GM21825 (cell line): ENCODE measurements around the gene FILIP1L.

Experiments
- ATAC-seq: cut with Tn5 transposase; IDR thresholded peaks from one replicate; pipeline ENCODE4 v1.9.1; 2021; ENCODE audit warnings: mild to moderate bottlenecking, moderate library complexity; ENCODE audit not compliant: unreplicated experiment

FILIP1L gene

DNA sequence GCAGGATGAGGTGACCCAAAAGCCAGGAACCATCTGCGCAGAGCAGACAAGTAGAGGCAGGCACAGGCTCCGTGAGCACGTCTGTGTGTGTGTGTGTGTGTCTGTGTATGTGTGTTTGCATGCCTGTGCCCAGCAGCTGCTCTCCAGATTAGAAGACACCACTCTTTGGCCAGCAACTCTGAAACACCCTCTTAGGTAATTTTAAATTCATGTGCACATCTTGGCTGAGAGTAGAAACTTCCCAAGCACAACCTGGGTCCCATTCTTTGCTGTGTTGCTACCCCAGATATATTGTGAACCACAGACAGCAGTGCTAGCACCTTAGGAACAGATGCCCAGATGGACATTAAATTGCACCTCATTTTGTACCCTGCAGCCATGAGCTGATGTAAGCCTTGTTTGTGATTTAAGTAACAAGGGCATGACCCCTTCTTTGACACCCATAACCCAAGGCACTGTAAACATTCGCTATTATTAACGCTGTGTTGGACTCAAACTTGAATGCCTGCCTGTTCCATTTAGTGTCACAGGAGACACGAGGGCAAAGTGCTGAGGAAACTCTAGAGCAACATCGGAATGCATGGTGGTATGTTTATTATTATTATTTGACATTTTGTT is at the start of gene FILIP1L:
Gene FILIP1L, minus strand, starts transcription at position 89 of the 618 bp plus-strand sequence.
- ATAC-seq, result no peak

- ATAC-seq, result no peak
These were observed 49.5 kb upstream of the FILIP1L start for GRCh38 chr3:100163787-100164186.

DNA sequence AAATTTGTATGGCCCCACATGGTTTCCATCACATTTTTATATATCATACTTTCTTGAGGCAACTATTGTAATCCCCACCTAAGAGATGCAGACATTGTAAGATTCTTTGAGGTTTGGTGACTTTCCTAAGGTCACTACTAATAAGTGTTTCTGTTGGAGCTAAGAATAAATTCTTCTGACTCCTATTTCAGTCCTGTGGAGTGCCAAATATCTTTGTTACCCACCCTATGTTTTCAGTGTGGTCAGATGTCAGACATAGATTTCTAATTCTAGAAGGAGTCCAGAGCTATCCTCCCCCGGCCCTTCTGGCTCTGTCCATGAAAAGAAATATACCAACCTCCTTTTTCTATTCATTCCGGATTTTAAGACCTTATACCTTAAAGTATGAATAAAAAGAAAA is 46.2 kb upstream of the FILIP1L start:
- no peak for ATAC-seq

DNA sequence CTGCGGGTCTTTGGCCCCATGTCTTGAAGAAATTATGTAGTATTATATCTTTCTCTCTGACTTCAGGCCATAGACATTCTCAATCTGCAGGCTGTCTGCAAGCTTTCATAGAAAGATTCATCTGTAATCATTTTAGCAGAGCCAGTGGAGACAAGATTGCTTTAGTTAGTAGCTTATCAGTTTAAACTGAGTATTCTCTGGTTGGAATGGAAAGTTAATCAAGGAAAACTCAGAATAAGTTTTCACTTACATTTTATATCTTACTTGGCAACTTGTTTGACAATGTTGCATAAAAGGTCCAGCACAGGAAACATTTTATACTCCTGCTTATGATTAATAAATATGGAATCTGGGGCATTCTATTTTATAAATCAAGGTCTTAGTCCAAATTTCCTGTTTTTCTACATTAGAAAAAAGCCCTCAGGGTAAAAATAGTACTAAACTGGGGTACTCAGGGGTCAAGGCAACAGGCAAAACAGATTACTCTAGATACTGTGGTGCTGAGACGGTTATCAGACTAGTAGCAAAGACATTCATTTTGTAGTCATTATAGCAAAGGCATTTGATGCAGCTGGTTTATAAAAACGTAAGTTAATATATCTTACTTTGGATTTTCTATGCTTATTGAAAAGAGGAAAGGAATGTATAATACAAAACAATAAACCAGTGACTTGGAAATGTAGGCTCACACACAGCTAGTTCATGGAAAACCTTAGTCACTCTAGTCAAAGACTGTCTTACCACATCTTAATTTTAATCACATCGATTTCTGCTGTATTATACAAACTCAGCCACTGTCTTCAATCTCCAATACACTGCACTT is 45.2 kb upstream of the FILIP1L start:
- no peak for ATAC-seq

DNA sequence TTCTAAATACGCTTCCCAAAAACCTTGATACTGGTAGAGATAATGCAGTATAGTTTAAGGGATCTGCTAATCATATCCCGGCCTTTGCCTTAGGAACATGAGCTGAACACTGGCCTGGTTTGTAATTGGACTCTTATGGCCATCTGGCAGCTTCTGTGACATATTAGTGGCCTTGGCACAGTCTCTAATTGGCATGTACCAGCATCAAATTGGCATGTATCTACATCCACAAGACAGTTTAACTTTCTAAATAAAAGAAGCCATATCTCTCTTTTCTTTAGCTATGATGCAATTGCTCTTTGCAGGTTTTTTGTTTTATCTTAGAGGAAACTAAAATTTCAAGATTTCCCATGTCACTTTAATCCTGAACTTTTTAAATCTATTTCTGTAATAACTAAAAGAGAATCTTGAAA is 44.6 kb upstream of the FILIP1L start:
- no peak for ATAC-seq

- ATAC-seq, result no peak
These were observed 43.4 kb upstream of the FILIP1L start for GRCh38 chr3:100157685-100158084.

- no peak for ATAC-seq
These were observed 41.3 kb upstream of the FILIP1L start for GRCh38 chr3:100155590-100155989.

DNA sequence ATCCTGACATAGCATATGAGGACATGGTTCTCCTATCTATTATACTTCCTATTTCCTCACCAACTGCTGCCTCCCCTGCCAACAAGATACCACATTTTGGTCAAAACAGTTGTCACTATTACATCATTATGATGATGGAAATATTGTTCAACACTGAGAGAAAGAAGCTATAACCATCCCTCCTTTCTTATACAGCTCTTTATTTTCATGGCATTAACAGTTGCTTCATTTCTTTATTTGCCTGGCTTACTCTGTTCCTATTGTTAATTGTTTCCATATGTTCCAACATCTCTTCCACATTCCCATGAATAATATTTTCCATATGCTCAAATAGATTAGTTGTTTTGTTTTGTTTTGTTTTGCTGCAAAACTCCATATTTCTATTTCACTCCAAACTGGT is 40.8 kb upstream of the FILIP1L start:
- ATAC-seq, result no peak

DNA sequence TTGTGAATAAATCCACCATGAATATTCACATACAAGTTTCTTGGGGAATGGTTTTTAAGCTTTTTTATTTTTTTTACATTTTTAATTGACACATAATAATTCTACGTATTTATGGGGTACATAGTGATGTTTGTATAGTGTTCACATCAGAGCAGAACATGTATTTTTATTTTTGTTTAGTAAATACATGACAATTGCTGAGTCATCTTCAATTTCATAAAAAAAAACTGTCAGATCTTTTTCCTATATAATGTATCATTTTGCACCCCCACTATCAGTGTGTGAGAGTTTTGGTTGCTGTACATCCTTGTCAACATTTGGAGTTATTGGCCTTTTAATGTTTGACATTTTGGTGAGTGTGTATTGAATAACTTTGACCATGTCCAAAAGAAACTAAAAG is 39.9 kb upstream of the FILIP1L start:
- no peak for ATAC-seq

GRCh38 chr3:100151024-100151707 is 36.9 kb upstream of the FILIP1L start:
- ATAC-seq, result no peak

- ATAC-seq, result no peak
These were observed 36.2 kb upstream of the FILIP1L start for GRCh38 chr3:100150473-100150872.

GRCh38 chr3:100149713-100150415 is 35.6 kb upstream of the FILIP1L start:
- no peak for ATAC-seq

DNA sequence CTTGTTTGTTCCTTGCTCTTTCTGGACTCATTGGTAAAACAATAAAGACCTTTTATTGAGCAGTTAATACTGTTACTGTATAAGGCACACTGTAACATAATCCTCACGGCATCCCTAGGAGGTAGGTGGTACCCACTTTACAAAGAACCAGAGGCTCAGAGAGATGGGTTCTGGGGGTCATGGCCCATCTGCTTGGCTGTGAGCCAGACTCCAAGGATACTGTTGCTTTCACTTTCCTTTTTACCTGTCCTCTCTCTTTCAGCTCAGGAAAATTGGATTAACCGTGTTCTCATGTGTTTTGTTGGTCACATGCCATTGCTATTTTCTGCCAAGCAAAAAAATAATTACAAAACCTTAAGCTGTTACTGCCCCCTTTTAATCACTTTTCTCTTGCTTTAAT is 34.8 kb upstream of the FILIP1L start:
- no peak for ATAC-seq

GRCh38 chr3:100144255-100144866 is 30.1 kb upstream of the FILIP1L start:
- peak; percentile 74 for ATAC-seq

- no peak for ATAC-seq
These were observed 27.3 kb upstream of the FILIP1L start for GRCh38 chr3:100141586-100141985.

GRCh38 chr3:100140976-100141375 is 26.7 kb upstream of the FILIP1L start:
- no peak for ATAC-seq

- ATAC-seq, result no peak
These were observed 22.6 kb upstream of the FILIP1L start for GRCh38 chr3:100136921-100137320.

GRCh38 chr3:100131241-100131640 is 16.9 kb upstream of the FILIP1L start:
- ATAC-seq, result no peak

GRCh38 chr3:100129941-100130340 is 15.6 kb upstream of the FILIP1L start:
- no peak for ATAC-seq

- no peak for ATAC-seq
These were observed 14.3 kb upstream of the FILIP1L start for GRCh38 chr3:100128565-100128964.

- no peak for ATAC-seq
These were observed 13.5 kb upstream of the FILIP1L start for GRCh38 chr3:100127792-100128191.
